ENCODE measurements around the gene SOAT1.

SOAT1 gene

GRCh38 chr1:179295164-179295755 lies 1.7 kb downstream of the SOAT1 start:
- no peak for FAIRE-seq
- no peak for TF ChIP-seq POLR2A (IDR thresholded peaks at IDR 0.05; ENCODE audit: low read depth, low read length)
- DNase-seq (ENCODE audit: insufficient read length, low spot score), result no peak

- FAIRE-seq (no peak), DNase-seq (ENCODE audit: insufficient read length, low spot score) (no peak)
- no peak for TF ChIP-seq POLR2A (IDR thresholded peaks at IDR 0.05; ENCODE audit: low read depth, low read length)
These were observed 2.9 kb downstream of the SOAT1 start for GRCh38 chr1:179296356-179297104.

- no peak for FAIRE-seq
- TF ChIP-seq POLR2A (IDR thresholded peaks at IDR 0.05; ENCODE audit: low read depth, low read length), result no peak
- no peak for DNase-seq (ENCODE audit: insufficient read length, low spot score)
These were observed 3.4 kb downstream of the SOAT1 start for GRCh38 chr1:179297105-179297378.

GRCh38 chr1:179298952-179299351 lies 5.4 kb downstream of the SOAT1 start:
- no peak for DNase-seq (ENCODE audit: insufficient read length, low spot score)
- FAIRE-seq, result no peak
- TF ChIP-seq POLR2A (IDR thresholded peaks at IDR 0.05; ENCODE audit: low read depth, low read length), result no peak

GRCh38 chr1:179300112-179300511 lies 6.5 kb downstream of the SOAT1 start:
- no peak for TF ChIP-seq POLR2A (IDR thresholded peaks at IDR 0.05; ENCODE audit: low read depth, low read length)
- FAIRE-seq, result no peak

GRCh38 chr1:179302070-179302469 lies 8.5 kb downstream of the SOAT1 start:
- DNase-seq (ENCODE audit: insufficient read length, low spot score) (no peak), FAIRE-seq (no peak)
- no peak for TF ChIP-seq POLR2A (IDR thresholded peaks at IDR 0.05; ENCODE audit: low read depth, low read length)

More at GRCh38 chr1:179300112-179300511, 6.5 kb downstream of the SOAT1 start:
- DNase-seq (ENCODE audit: insufficient read length, low spot score), result no peak

GRCh38 chr1:179303200-179303785 lies 9.7 kb downstream of the SOAT1 start:
- no peak for DNase-seq (ENCODE audit: insufficient read length, low spot score)
- no peak for FAIRE-seq
- TF ChIP-seq POLR2A (IDR thresholded peaks at IDR 0.05; ENCODE audit: low read depth, low read length), result no peak

GRCh38 chr1:179305450-179305849 lies 11.9 kb downstream of the SOAT1 start:
- FAIRE-seq (no peak), DNase-seq (ENCODE audit: insufficient read length, low spot score) (no peak)
- no peak for TF ChIP-seq POLR2A (IDR thresholded peaks at IDR 0.05; ENCODE audit: low read depth, low read length)

GRCh38 chr1:179310291-179310690 lies 16.7 kb downstream of the SOAT1 start:
- peak; percentile 69 for FAIRE-seq
- no peak for DNase-seq (ENCODE audit: insufficient read length, low spot score)
- no peak for TF ChIP-seq POLR2A (IDR thresholded peaks at IDR 0.05; ENCODE audit: low read depth, low read length)

- no peak for TF ChIP-seq POLR2A (IDR thresholded peaks at IDR 0.05; ENCODE audit: low read depth, low read length)
- no peak for FAIRE-seq
These were observed 17.1 kb downstream of the SOAT1 start for GRCh38 chr1:179310721-179311120.

GRCh38 chr1:179311149-179311700 lies 17.6 kb downstream of the SOAT1 start:
- FAIRE-seq (no peak), DNase-seq (ENCODE audit: insufficient read length, low spot score) (no peak)
- no peak for TF ChIP-seq POLR2A (IDR thresholded peaks at IDR 0.05; ENCODE audit: low read depth, low read length)

More at GRCh38 chr1:179310721-179311120, 17.1 kb downstream of the SOAT1 start:
- DNase-seq (ENCODE audit: insufficient read length, low spot score), result peak; percentile 50

GRCh38 chr1:179313004-179313403 lies 19.4 kb downstream of the SOAT1 start:
- DNase-seq (ENCODE audit: insufficient read length, low spot score) (no peak), FAIRE-seq (peak; percentile 76)
- TF ChIP-seq POLR2A (IDR thresholded peaks at IDR 0.05; ENCODE audit: low read depth, low read length), result no peak

- FAIRE-seq (no peak), DNase-seq (ENCODE audit: insufficient read length, low spot score) (no peak)
- TF ChIP-seq POLR2A (IDR thresholded peaks at IDR 0.05; ENCODE audit: low read depth, low read length), result no peak
These were observed 21.3 kb downstream of the SOAT1 start for GRCh38 chr1:179314928-179315327.

GRCh38 chr1:179318491-179318890 lies 24.9 kb downstream of the SOAT1 start:
- FAIRE-seq, result no peak
- no peak for DNase-seq (ENCODE audit: insufficient read length, low spot score)
- no peak for TF ChIP-seq POLR2A (IDR thresholded peaks at IDR 0.05; ENCODE audit: low read depth, low read length)

Measured in H54 (cell line).